Mesendoderm (in vitro differentiated cells): ENCODE measurements around the gene CDKN2AIPNL.
"Not testable (repeated sequence)": the region's sequence is repeated elsewhere in the genome, so short reads cannot be mapped to it uniquely, and the experiment has no call there.

ENCODE experiments used
- DNase-seq: peaks from one replicate; pipeline ENCODE4 v3.0.0; 2013
- H2AK5ac ChIP-seq: 2 replicates; pipeline ENCODE4 v1.6.1; 2013; ENCODE audit warnings: low read length, inconsistent platforms
- H2BK120ac ChIP-seq: 2 replicates; pipeline ENCODE4 v1.6.1; 2013; ENCODE audit warnings: low read depth, mild to moderate bottlenecking, low read length, moderate library complexity, mixed read lengths
- H2BK15ac ChIP-seq: replicated peaks from 2 replicates; pipeline ENCODE4 v1.6.1; 2013; ENCODE audit warnings: low read depth, mild to moderate bottlenecking, moderate library complexity
- H2BK5ac ChIP-seq: 2 replicates; pipeline ENCODE4 v1.6.1; 2013; ENCODE audit warnings: low read length, inconsistent platforms
- H3K18ac ChIP-seq: 2 replicates; pipeline ENCODE4 v1.6.1; 2013; ENCODE audit warnings: mild to moderate bottlenecking, low read length, mixed read lengths
- H3K23ac ChIP-seq: one replicate; pipeline ENCODE4 v1.6.1; 2013; ENCODE audit warnings: low read length
- H3K27ac ChIP-seq: 2 replicates; pipeline ENCODE4 v1.5.1; 2013; ENCODE audit warnings: low read depth, mild to moderate bottlenecking, inconsistent platforms, low read length, moderate library complexity
- H3K27me3 ChIP-seq: 2 replicates; pipeline ENCODE4 v1.6.1; 2013; ENCODE audit warnings: low read length, control low read depth, mild to moderate bottlenecking, inconsistent platforms; ENCODE audit not compliant: insufficient read depth, poor library complexity
- H3K36me3 ChIP-seq: 2 replicates; pipeline ENCODE4 v1.6.1; 2013; ENCODE audit warnings: low read length, inconsistent platforms; ENCODE audit not compliant: control insufficient read depth, insufficient read depth
- H3K4ac ChIP-seq: one replicate; pipeline ENCODE4 v1.6.1; 2013; ENCODE audit warnings: low read depth, mild to moderate bottlenecking, low read length, moderate library complexity
- H3K4me1 ChIP-seq: 2 replicates; pipeline ENCODE4 v1.6.1; 2013; ENCODE audit warnings: low read depth, low read length, inconsistent platforms; ENCODE audit not compliant: control insufficient read depth
- H3K4me2 ChIP-seq: 2 replicates; pipeline ENCODE4 v1.6.1; 2013; ENCODE audit warnings: low read length
- H3K4me3 ChIP-seq: 2 replicates; pipeline ENCODE4 v1.5.1; 2013; ENCODE audit warnings: mild to moderate bottlenecking, low read length
- H3K56ac ChIP-seq: one replicate; pipeline ENCODE4 v1.6.1; 2013; ENCODE audit warnings: low read length
- H3K79me1 ChIP-seq: 2 replicates; pipeline ENCODE4 v1.6.1; 2013; ENCODE audit warnings: low read length, inconsistent platforms
- H3K79me2 ChIP-seq: 2 replicates; pipeline ENCODE4 v1.6.1; 2013; ENCODE audit warnings: mild to moderate bottlenecking, low read length; ENCODE audit not compliant: control insufficient read depth, insufficient read depth
- H3K9ac ChIP-seq: 2 replicates; pipeline ENCODE4 v1.6.1; 2013; ENCODE audit warnings: low read length, inconsistent platforms
- H4K5ac ChIP-seq: one replicate; pipeline ENCODE4 v1.6.1; 2013; ENCODE audit warnings: low read length
- H4K8ac ChIP-seq: one replicate; pipeline ENCODE4 v1.6.1; 2013; ENCODE audit warnings: low read depth, mild to moderate bottlenecking, control low read depth, low read length, moderate library complexity
- WGBS: extraction: QIAGEN DNeasy Blood & Tissue Kit; methylation state at CpG from one replicate; pipeline ENCODE4 v1.1.7; 2013; ENCODE audit warnings: low lambda C conversion rate, missing lambda C conversion rate; ENCODE audit not compliant: insufficient coverage; ENCODE audit errors: extremely low coverage; 5-methylcytosine and 5-hydroxymethylcytosine counted together

The CDKN2AIPNL gene

GRCh38 chr5:134394932-134395331 is 16.7 kb downstream of the CDKN2AIPNL start:
- no peak overlapping the region for H3K23ac ChIP-seq
- no CpG with 5 or more reads among the region's 7 CpGs for WGBS
- no peak overlapping the region for H3K9ac ChIP-seq
- no peak overlapping the region for H2BK120ac ChIP-seq
- H3K4me3 ChIP-seq, result no peak overlapping the region
- H3K79me1 ChIP-seq, result no peaks in the 10 kb centered on the region
- H3K79me2 ChIP-seq, result no peaks in the 10 kb centered on the region
- peak; percentile 84 for DNase-seq
- no peak overlapping the region for H2BK15ac ChIP-seq
- no peak overlapping the region for H2BK5ac ChIP-seq
- H3K36me3 ChIP-seq, result peaks cover 2% of the 10 kb centered on the region
- no peak overlapping the region for H3K56ac ChIP-seq
- H4K8ac ChIP-seq, result no peak overlapping the region
- no peak overlapping the region for H4K5ac ChIP-seq
- H3K4me1 ChIP-seq, result no peaks in the 10 kb centered on the region
- no peak overlapping the region for H2AK5ac ChIP-seq
- H3K18ac ChIP-seq, result no peak overlapping the region
- no peak overlapping the region for H3K27ac ChIP-seq
- H3K4me2 ChIP-seq, result no peak overlapping the region
- no peak overlapping the region for H3K4ac ChIP-seq
- H3K27me3 ChIP-seq, result no peaks in the 10 kb centered on the region

- no peak overlapping the region for H2BK120ac ChIP-seq
- H3K23ac ChIP-seq, result no peak overlapping the region
- no peaks in the 10 kb centered on the region for H3K4me1 ChIP-seq
- H4K5ac ChIP-seq, result no peak overlapping the region
- H4K8ac ChIP-seq, result no peak overlapping the region
- H2BK5ac ChIP-seq, result no peak overlapping the region
- WGBS, result no CpG with 5 or more reads among the region's 2 CpGs
- no peak overlapping the region for H3K4ac ChIP-seq
- H3K27me3 ChIP-seq, result no peaks in the 10 kb centered on the region
- no peak overlapping the region for H3K4me3 ChIP-seq
- H2AK5ac ChIP-seq, result no peak overlapping the region
- H3K9ac ChIP-seq, result no peak overlapping the region
- no peaks in the 10 kb centered on the region for H3K79me2 ChIP-seq
- no peaks in the 10 kb centered on the region for H3K79me1 ChIP-seq
- H3K56ac ChIP-seq, result no peak overlapping the region
- no peak for DNase-seq
- H3K18ac ChIP-seq, result no peak overlapping the region
- no peak overlapping the region for H3K27ac ChIP-seq
- no peak overlapping the region for H2BK15ac ChIP-seq
- no peak overlapping the region for H3K4me2 ChIP-seq
- peaks cover 6% of the 10 kb centered on the region for H3K36me3 ChIP-seq
Observed at GRCh38 chr5:134392301-134392700, 19.4 kb downstream of the CDKN2AIPNL start.

- H4K8ac ChIP-seq, result no peak overlapping the region
- H3K79me1 ChIP-seq, result peaks cover 2% of the 10 kb centered on the region
- H3K56ac ChIP-seq, result no peak overlapping the region
- no peak for DNase-seq
- H2BK5ac ChIP-seq, result no peak overlapping the region
- no peak overlapping the region for H2BK15ac ChIP-seq
- H3K4me3 ChIP-seq, result no peak overlapping the region
- H3K18ac ChIP-seq, result no peak overlapping the region
- H3K79me2 ChIP-seq, result peaks cover 3% of the 10 kb centered on the region
- H3K4ac ChIP-seq, result no peak overlapping the region
- H2BK120ac ChIP-seq, result no peak overlapping the region
- H2AK5ac ChIP-seq, result no peak overlapping the region
- H4K5ac ChIP-seq, result no peak overlapping the region
- no peaks in the 10 kb centered on the region for H3K27me3 ChIP-seq
- no peaks in the 10 kb centered on the region for H3K4me1 ChIP-seq
- WGBS, result no CpG with 5 or more reads among the region's 1 CpG
- H3K27ac ChIP-seq, result no peak overlapping the region
- no peak overlapping the region for H3K23ac ChIP-seq
- H3K4me2 ChIP-seq, result no peak overlapping the region
- H3K36me3 ChIP-seq, result peaks cover 8% of the 10 kb centered on the region
- no peak overlapping the region for H3K9ac ChIP-seq
Observed at GRCh38 chr5:134387443-134387842, 24.2 kb downstream of the CDKN2AIPNL start.

GRCh38 chr5:134383980-134384697 is 27.5 kb downstream of the CDKN2AIPNL start:
- Histone ChIP-seq H3K4me2 (no peak overlapping the region), H3K18ac (no peak overlapping the region), H4K5ac (no peak overlapping the region), H3K27me3 (no peaks in the 10 kb centered on the region), H2BK5ac (no peak overlapping the region), H3K4me3 (no peak overlapping the region), H3K23ac (no peak overlapping the region), H2AK5ac (no peak overlapping the region), H2BK15ac (no peak overlapping the region), H3K56ac (no peak overlapping the region), H3K9ac (no peak overlapping the region), H2BK120ac (no peak overlapping the region), H3K27ac (no peak overlapping the region), H3K79me1 (peaks cover 4% of the 10 kb centered on the region), H3K4me1 (no peaks in the 10 kb centered on the region), H3K79me2 (peaks cover 3% of the 10 kb centered on the region), H4K8ac (no peak overlapping the region), H3K36me3 (peaks cover 10% of the 10 kb centered on the region), H3K4ac (no peak overlapping the region)
- DNase-seq, result no peak
- no CpG with 5 or more reads among the region's 4 CpGs for WGBS

- not testable (repeated sequence) for H3K23ac ChIP-seq, DNase-seq, H4K5ac ChIP-seq, H3K79me2 ChIP-seq, H3K4me2 ChIP-seq, H2AK5ac ChIP-seq, H3K18ac ChIP-seq, H3K9ac ChIP-seq, H3K36me3 ChIP-seq, H3K56ac ChIP-seq, H3K27me3 ChIP-seq, H3K79me1 ChIP-seq, H4K8ac ChIP-seq, H3K4me3 ChIP-seq, H2BK5ac ChIP-seq, H2BK120ac ChIP-seq, H2BK15ac ChIP-seq, H3K4ac ChIP-seq, H3K4me1 ChIP-seq, H3K27ac ChIP-seq
- WGBS, result no CpG with 5 or more reads among the region's 2 CpGs
Observed at GRCh38 chr5:134382204-134382603, 29.5 kb downstream of the CDKN2AIPNL start.

GRCh38 chr5:134380346-134380745 is 31.3 kb downstream of the CDKN2AIPNL start:
- H3K36me3 ChIP-seq, result peaks cover 8% of the 10 kb centered on the region
- no peak for DNase-seq
- no peak overlapping the region for H3K9ac ChIP-seq
- WGBS, result no CpG with 5 or more reads among the region's 5 CpGs
- peaks cover 10% of the 10 kb centered on the region for H3K79me2 ChIP-seq
- H4K5ac ChIP-seq, result no peak overlapping the region
- no peak overlapping the region for H3K18ac ChIP-seq
- H3K4ac ChIP-seq, result no peak overlapping the region
- H3K27ac ChIP-seq, result no peak overlapping the region
- H4K8ac ChIP-seq, result no peak overlapping the region
- no peak overlapping the region for H2AK5ac ChIP-seq
- H3K4me3 ChIP-seq, result no peak overlapping the region
- H3K27me3 ChIP-seq, result no peaks in the 10 kb centered on the region
- H3K23ac ChIP-seq, result no peak overlapping the region
- H3K4me1 ChIP-seq, result no peaks in the 10 kb centered on the region
- no peak overlapping the region for H2BK5ac ChIP-seq
- H3K79me1 ChIP-seq, result peaks cover 10% of the 10 kb centered on the region
- no peak overlapping the region for H2BK15ac ChIP-seq
- no peak overlapping the region for H2BK120ac ChIP-seq
- no peak overlapping the region for H3K4me2 ChIP-seq
- no peak overlapping the region for H3K56ac ChIP-seq
